ENCODE data around the gene DMPK.

DNA sequence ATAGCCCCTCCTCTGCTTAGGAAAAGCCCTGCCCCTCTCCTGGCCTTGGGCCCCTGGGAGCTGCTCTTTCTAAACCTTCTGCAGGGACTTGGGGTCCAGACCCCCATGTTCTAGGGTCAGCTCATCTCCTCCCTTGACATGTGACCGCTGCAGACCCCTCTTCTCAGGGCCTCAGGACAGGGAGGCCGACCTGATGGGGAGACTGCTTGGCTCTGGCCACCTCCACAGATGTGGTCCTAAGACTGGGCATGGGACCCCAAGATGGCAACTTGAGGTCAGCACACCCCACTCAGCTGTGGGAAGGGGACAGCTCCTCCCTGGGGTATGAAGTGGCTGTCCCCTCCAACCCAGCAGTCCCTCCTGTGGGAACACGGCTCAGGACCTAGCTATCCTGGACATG lies 9.4 kb downstream of the DMPK start:
- no peak for TF ChIP-seq TAF1 (IDR thresholded peaks at IDR 0.05; ENCODE audit: borderline replicate concordance, low read depth, low read length)
- no peak; the same call in 1 of the 2 replicates for TF ChIP-seq POLR2AphosphoS5 (IDR thresholded peaks at IDR 0.05; ENCODE audit: low read depth, low read length)
